Astrocyte (in vitro differentiated cells and primary cell): ENCODE measurements around the gene ORMDL1. TPM values are rescaled to one million over a fixed set of nuclear protein-coding genes. Genes with fewer than 3 reads are reported as not detected.
A peak's percentile ranks its signal among the peaks of the same experiment; 100 is the strongest.

Experiments
- DNase-seq: peaks from one replicate; pipeline ENCODE4 v3.0.0-alpha.2; 2010; ENCODE audit warnings: low read depth
- FAIRE-seq: peaks from 2 replicates; lab custom pipeline; 2011; peaks lifted over from hg19 to GRCh38; lab: Jason Lieb, UNC
- H2AFZ ChIP-seq: 2 replicates; pipeline ENCODE4 v1.6.0; 2012; ENCODE audit warnings: low read depth, low read length, inconsistent platforms
- H3K27ac ChIP-seq: 2 replicates; pipeline ENCODE4 v1.5.1; 2011; ENCODE audit warnings: low read depth, low read length, inconsistent platforms
- H3K27me3 ChIP-seq: 2 replicates; pipeline ENCODE4 v1.6.0; 2011; ENCODE audit warnings: low read length, inconsistent platforms; ENCODE audit not compliant: insufficient read depth
- H3K36me3 ChIP-seq: 2 replicates; pipeline ENCODE4 v1.5.1; 2011; ENCODE audit warnings: low read length, inconsistent platforms; ENCODE audit not compliant: insufficient read depth
- H3K4me1 ChIP-seq: 2 replicates; pipeline ENCODE4 v1.5.1; 2011; ENCODE audit warnings: low read length, inconsistent platforms; ENCODE audit not compliant: insufficient read depth
- H3K4me2 ChIP-seq: 2 replicates; pipeline ENCODE4 v1.6.0; 2012; ENCODE audit warnings: low read length, inconsistent platforms
- H3K4me3 ChIP-seq: 2 replicates; pipeline ENCODE4 v1.5.1; 2011; ENCODE audit warnings: low read depth, mild to moderate bottlenecking, low read length, inconsistent platforms; ENCODE audit not compliant: insufficient read depth
- H3K79me2 ChIP-seq: 2 replicates; pipeline ENCODE4 v1.6.0; 2012; ENCODE audit warnings: mild to moderate bottlenecking, low read length, inconsistent platforms; ENCODE audit not compliant: insufficient read depth
- H3K9ac ChIP-seq: 2 replicates; pipeline ENCODE4 v1.6.0; 2012; ENCODE audit warnings: mild to moderate bottlenecking, low read length, inconsistent platforms
- H3K9me3 ChIP-seq: 2 replicates; pipeline ENCODE4 v1.5.1; 2012; ENCODE audit warnings: low read depth, mild to moderate bottlenecking, low read length, inconsistent platforms; ENCODE audit not compliant: insufficient read depth
- H4K20me1 ChIP-seq: 2 replicates; pipeline ENCODE4 v1.6.0; 2012; ENCODE audit warnings: low read length, inconsistent platforms; ENCODE audit not compliant: insufficient read depth
- H3K27ac Mint-ChIP-seq: one replicate; pipeline ENCODE4 v1.8.0; 2021; ENCODE audit warnings: mild to moderate bottlenecking, mixed read lengths; ENCODE audit not compliant: unreplicated experiment
- H3K27me3 Mint-ChIP-seq: one replicate; pipeline ENCODE4 v1.8.0; 2021; ENCODE audit warnings: low read depth, mixed read lengths; ENCODE audit not compliant: unreplicated experiment
- H3K36me3 Mint-ChIP-seq: one replicate; pipeline ENCODE4 v1.8.0; 2021; ENCODE audit warnings: low read depth, mixed read lengths; ENCODE audit not compliant: unreplicated experiment
- H3K4me1 Mint-ChIP-seq: one replicate; pipeline ENCODE4 v1.8.0; 2021; ENCODE audit warnings: low read depth, mixed read lengths; ENCODE audit not compliant: unreplicated experiment
- H3K4me3 Mint-ChIP-seq: one replicate; pipeline ENCODE4 v1.8.0; 2021; ENCODE audit warnings: mild to moderate bottlenecking, moderate library complexity, mixed read lengths; ENCODE audit not compliant: unreplicated experiment
- H3K9me3 Mint-ChIP-seq: one replicate; pipeline ENCODE4 v1.8.0; 2021; ENCODE audit warnings: mild to moderate bottlenecking, mixed read lengths; ENCODE audit not compliant: unreplicated experiment
- EZH2 ChIP-seq: IDR thresholded peaks from 2 replicates; pipeline ENCODE4 v1.6.1; 2012; ENCODE audit warnings: mild to moderate bottlenecking, low read length, inconsistent platforms; ENCODE audit not compliant: insufficient read depth
- total RNA-seq: library from RNA; stranded (reverse); gene quantifications from 2 replicates; pipeline ENCODE4 v1.2.1, GENCODE V29; 2021
- TF ChIP-seq, protein P1 (sequence below): IDR thresholded peaks from 2 replicates; pipeline ENCODE4 v1.5.1; 2011; ENCODE audit warnings: low read depth, mild to moderate bottlenecking, inconsistent platforms, low read length, moderate library complexity; ENCODE audit not compliant: insufficient read depth

ORMDL1 gene
- total RNA-seq, 1 donor from 2014 or later, result 49.3 TPM

DNA sequence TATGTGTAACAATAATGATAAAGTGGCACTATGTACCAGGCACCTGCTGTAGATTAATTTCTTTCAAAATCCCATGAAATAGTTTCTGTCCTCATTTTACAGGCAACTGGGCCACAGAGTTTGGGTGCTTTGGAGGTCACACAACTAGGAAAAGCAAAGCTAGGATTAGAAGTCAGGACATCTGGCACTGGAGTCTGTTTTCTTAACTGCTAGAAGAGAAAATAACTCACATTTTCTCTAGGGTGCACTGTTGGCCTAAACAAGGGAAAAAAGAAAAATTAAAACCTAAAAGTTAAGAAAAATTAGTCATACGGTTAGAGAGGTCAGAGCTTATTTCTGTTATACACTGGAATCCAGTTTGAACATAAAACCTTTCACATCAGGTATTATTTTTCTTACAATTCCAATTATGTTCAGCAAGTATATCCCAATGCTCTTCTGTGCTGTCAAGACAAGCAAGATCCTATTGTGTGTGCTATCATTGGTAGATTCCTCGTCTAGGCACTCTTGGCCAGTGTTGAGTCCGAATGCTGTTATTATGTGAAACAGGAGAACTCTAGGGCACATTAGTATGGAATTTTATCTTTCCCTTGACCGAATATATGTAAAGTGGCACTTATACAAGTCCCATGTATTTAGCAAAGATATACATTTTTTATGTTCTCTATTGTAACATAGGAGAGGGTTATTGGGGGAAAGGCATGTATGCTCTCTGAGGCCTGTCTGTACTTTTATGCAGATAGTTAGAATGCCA is 20.1 kb downstream of the ORMDL1 start:
- no peak overlapping the region for H2AFZ ChIP-seq
- Mint-ChIP-seq H3K4me3 (no peak overlapping the region), H3K4me1 (peaks cover 2% of the 10 kb centered on the region), H3K9me3 (no peaks in the 10 kb centered on the region), H3K36me3 (peaks cover 3% of the 10 kb centered on the region), H3K27me3 (no peaks in the 10 kb centered on the region), H3K27ac (no peak overlapping the region)
- H3K79me2 ChIP-seq, result no peaks in the 10 kb centered on the region
- peaks cover 4% of the 10 kb centered on the region for H3K4me1 ChIP-seq
- FAIRE-seq, result no peak
- H4K20me1 ChIP-seq, result no peaks in the 10 kb centered on the region
- H3K4me3 ChIP-seq, result no peak overlapping the region
- no peak overlapping the region for H3K27ac ChIP-seq
- H3K4me2 ChIP-seq, result no peak overlapping the region
- no peak for DNase-seq
- no peaks in the 10 kb centered on the region for H3K27me3 ChIP-seq
- no peaks in the 10 kb centered on the region for H3K9me3 ChIP-seq
- H3K36me3 ChIP-seq, result peaks cover 8% of the 10 kb centered on the region
- H3K9ac ChIP-seq, result no peak overlapping the region
- TF ChIP-seq EZH2, result no peak
- TF ChIP-seq, protein P1, sequence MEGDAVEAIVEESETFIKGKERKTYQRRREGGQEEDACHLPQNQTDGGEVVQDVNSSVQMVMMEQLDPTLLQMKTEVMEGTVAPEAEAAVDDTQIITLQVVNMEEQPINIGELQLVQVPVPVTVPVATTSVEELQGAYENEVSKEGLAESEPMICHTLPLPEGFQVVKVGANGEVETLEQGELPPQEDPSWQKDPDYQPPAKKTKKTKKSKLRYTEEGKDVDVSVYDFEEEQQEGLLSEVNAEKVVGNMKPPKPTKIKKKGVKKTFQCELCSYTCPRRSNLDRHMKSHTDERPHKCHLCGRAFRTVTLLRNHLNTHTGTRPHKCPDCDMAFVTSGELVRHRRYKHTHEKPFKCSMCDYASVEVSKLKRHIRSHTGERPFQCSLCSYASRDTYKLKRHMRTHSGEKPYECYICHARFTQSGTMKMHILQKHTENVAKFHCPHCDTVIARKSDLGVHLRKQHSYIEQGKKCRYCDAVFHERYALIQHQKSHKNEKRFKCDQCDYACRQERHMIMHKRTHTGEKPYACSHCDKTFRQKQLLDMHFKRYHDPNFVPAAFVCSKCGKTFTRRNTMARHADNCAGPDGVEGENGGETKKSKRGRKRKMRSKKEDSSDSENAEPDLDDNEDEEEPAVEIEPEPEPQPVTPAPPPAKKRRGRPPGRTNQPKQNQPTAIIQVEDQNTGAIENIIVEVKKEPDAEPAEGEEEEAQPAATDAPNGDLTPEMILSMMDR, result no peak

DNA sequence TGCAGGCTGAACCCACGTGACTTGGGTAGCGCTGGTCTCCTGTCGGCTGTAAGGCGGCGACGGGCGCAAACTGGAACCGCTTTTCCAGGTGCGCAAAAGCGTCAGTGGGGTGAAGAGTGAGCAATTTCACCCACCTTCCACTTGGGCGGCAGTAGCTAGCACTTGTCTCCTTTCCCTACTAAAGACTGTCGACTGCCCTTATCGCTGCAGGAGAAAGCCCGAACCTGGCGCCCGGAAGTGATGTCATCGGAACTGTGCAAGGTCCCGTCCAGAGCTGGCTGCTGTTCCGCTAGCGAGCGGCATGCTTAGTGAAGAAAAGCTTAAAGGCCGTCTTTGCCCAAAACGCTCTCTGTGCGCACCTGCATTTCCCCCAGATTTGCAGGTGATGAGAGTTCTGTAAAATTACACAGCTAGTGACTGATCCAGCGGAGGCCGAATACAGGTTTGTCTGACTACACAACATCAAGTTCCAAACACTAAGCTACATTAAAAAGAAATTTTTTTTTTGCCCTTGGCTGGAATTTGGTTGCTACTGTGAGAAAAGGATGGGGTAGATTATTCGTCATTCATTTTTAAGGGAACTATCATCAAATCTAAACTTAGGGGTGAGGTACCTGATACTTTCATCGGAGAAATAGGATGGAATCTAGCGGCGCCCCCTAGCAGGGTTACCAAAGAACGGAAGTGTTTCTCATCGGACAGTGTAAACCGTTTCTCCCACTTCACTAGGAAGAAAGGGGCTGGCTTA is 21.4 kb downstream of the ORMDL1 start, which contains the start of gene OSGEPL1:
OSGEPL1 (minus strand) TSS at position 242 of the 748 bp plus-strand sequence. CDS start 1,152 bp downstream, outside the sequence.
- H3K4me1 Mint-ChIP-seq, result peaks cover 2% of the 10 kb centered on the region
- TF ChIP-seq, protein P1, result peak; percentile 61
- no peak for TF ChIP-seq EZH2
- FAIRE-seq, result no peak

More for the DNA sequence above, 21.4 kb downstream of the ORMDL1 start, which contains the start of gene OSGEPL1:
- Histone ChIP-seq H3K27me3 (no peaks in the 10 kb centered on the region), H3K36me3 (peaks cover 8% of the 10 kb centered on the region), H2AFZ (peak within 1 kb of the TSS; percentile 99), H3K4me3 (peak within 1 kb of the TSS; percentile 98), H4K20me1 (no peaks in the 10 kb centered on the region), H3K4me2 (peak within 1 kb of the TSS; percentile 97), H3K9ac (peak within 1 kb of the TSS; percentile 85), H3K27ac (peak within 1 kb of the TSS; percentile 78), H3K4me1 (peaks cover 4% of the 10 kb centered on the region), H3K79me2 (no peaks in the 10 kb centered on the region), H3K9me3 (no peaks in the 10 kb centered on the region)
- no peaks in the 10 kb centered on the region for H3K27me3 Mint-ChIP-seq
- H3K4me3 Mint-ChIP-seq, result peak within 1 kb of the TSS; percentile 97
- H3K27ac Mint-ChIP-seq, result peak within 1 kb of the TSS; percentile 77
- DNase-seq, result peak; percentile 88
- peaks cover 3% of the 10 kb centered on the region for H3K36me3 Mint-ChIP-seq
- no peaks in the 10 kb centered on the region for H3K9me3 Mint-ChIP-seq
